Effector CD4-positive, alpha-beta T cell (primary cell): ENCODE data around the gene PRUNE2.

Source experiments
- DNase-seq: peaks from one replicate; pipeline ENCODE4 v3.0.0-alpha.2; 2020

Gene PRUNE2

GRCh38 chr9:76564297-76564696 is 341.6 kb downstream of the PRUNE2 start:
- DNase-seq = no peak

GRCh38 chr9:76562511-76562911 is 343.4 kb downstream of the PRUNE2 start:
- DNase-seq = no peak

GRCh38 chr9:76561900-76562299 is 344.0 kb downstream of the PRUNE2 start:
- no peak for DNase-seq
